ENCODE data around the gene OR1A1.

DNA sequence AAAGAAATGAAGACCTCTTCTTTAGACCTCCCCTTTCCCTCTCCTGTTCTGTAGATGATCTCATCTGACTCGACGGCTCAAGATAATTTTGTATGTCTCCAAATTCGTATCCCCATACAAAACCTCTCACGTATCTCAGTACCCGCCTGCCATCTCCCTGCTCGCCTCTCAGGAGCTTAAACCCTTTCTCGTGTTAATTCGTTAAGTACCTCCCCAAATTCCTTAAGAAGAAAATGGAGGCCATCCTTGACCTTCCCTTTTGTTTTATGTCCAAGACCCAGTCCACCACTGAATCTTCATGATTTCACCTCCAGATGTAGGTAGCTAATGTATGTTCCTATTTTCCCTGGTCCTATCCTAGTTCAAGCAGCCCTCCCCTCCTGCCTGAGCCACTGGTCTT lies 49.1 kb downstream of the OR1A1 start:
- TF ChIP-seq EP300 (IDR thresholded peaks at IDR 0.05; ENCODE audit: low read depth) = no peak
- TF ChIP-seq POLR2A (IDR thresholded peaks at IDR 0.05) = no peak
- TF ChIP-seq, protein P1, sequence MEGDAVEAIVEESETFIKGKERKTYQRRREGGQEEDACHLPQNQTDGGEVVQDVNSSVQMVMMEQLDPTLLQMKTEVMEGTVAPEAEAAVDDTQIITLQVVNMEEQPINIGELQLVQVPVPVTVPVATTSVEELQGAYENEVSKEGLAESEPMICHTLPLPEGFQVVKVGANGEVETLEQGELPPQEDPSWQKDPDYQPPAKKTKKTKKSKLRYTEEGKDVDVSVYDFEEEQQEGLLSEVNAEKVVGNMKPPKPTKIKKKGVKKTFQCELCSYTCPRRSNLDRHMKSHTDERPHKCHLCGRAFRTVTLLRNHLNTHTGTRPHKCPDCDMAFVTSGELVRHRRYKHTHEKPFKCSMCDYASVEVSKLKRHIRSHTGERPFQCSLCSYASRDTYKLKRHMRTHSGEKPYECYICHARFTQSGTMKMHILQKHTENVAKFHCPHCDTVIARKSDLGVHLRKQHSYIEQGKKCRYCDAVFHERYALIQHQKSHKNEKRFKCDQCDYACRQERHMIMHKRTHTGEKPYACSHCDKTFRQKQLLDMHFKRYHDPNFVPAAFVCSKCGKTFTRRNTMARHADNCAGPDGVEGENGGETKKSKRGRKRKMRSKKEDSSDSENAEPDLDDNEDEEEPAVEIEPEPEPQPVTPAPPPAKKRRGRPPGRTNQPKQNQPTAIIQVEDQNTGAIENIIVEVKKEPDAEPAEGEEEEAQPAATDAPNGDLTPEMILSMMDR (IDR thresholded peaks at IDR 0.05) = no peak
